Stimulated activated CD4-positive, alpha-beta T cell treated with anti-CD3 and anti-CD28 coated beads, Interleukin-1b, Interleukin-23, amount 100 ng/mL, for 24 hours (primary cell): Measurements from ENCODE around the gene CCL17.
A peak's percentile ranks its signal among the peaks of the same experiment; 100 is the strongest.
"Not testable (repeated sequence)": the region's sequence is repeated elsewhere in the genome, so short reads cannot be mapped to it uniquely, and the experiment has no call there.

Experiments
- DNase-seq, 4 experiments: peaks; one replicate each; pipeline ENCODE4 v3.0.0-alpha.2; 2020; ENCODE audit warnings: low read depth in 4 of 4, low spot score in 1 of 4

Gene CCL17

GRCh38 chr16:57427824-57428223 lies 23.3 kb downstream of the CCL17 start:
- DNase-seq: no peak

DNA sequence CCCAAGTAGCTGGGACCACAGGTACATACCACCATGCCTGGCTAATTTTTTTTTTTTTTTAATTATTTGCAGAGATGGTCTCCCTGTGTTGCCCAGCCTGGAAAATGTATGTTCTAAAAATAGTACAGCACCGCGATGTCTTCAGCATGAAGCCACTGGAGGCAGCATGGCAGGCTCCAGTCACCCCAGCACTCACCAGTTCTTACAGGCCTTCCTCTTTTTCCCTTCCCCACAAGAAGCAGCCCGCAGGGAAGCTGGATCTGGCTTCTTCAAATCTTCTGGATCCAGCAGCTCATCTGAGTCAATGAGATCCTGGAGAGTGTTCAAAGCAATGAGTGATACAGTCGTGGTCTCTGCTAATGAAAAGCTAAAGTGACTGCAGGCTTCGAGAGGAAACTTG lies 26.4 kb downstream of the CCL17 start:
- no peak for DNase-seq

DNA sequence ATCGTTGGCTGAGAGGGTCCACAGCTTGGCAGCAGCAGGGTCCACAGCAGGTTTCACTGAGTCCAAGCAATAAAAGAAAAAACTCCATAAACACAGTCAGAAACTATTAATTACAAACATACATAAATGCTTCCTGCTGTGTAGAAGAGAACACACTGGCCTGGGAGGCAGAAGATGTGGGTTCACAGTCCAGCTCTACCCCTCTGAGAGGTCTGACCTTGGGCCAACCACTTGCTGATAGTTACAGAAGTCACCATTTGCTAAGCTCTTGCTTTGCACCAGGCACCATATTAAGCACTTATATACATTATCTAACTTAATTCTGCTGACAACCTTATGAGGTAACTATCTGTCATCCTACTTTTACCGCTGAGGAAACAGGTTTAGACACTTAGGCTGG lies 27.9 kb downstream of the CCL17 start:
- DNase-seq: no peak

DNA sequence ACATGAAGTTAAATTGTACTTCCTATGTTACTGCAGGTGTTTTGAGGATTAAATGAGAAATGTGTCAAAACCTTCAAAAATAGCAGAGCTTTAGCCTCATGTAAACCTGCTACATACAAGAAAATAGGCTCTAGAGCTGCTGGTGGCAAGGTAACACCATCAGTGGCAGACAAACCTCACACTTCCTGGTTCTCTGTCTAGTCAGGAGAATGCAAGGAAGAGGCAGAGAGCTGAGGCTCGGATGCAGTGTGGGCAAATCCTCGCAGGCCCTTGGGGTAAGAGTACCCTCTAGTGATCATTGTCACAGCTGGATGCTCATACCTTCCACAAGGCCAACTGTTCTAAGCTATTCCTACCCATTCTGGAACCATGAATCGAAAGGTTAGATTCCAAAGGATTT lies 28.4 kb downstream of the CCL17 start:
- DNase-seq: no peak

- no peak for DNase-seq
Measured at GRCh38 chr16:57434003-57434402, 29.4 kb downstream of the CCL17 start.

GRCh38 chr16:57435838-57436237 lies 31.3 kb downstream of the CCL17 start:
- no peak for DNase-seq

GRCh38 chr16:57439947-57440346 lies 35.4 kb downstream of the CCL17 start:
- not testable (repeated sequence) for DNase-seq

DNA sequence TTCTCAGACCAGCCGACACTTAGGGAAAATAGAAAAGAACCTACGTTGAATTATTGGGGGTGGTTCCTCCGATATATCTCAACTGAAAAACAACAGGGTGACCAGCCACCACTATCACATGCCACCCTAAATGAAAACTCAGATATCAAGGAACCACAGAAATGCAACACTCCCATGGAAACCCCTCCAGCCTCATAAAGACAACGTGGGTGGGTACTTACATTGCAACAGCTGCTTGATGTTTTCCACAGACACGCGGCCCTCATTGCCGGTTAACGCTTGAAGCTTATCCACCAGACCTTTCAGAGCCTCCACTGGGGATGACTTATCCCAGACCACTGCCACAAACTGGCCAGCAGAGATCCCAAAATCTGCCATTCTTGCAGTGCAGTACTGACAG lies 36.0 kb downstream of the CCL17 start:
- not testable (repeated sequence) for DNase-seq

DNA sequence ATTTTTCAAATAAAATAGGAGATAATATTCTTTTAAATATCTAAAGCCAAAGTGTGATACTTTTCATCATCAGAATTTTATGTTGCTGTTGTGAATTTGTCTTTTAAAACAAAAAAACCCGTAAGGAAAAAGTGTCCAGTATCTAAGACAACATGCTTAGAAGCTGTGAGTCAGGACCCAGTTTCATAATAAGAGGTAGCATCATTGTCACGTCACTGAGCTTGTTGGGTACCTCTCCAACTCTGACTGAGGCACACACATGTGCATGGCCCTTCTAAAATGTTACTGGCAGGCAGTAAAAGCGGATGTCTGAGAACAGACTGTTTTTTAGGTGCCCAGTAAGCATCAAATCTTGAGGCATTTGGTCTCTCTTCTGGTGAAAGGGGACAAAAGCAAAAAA lies 40.1 kb downstream of the CCL17 start:
- no peak for DNase-seq

- no peak for DNase-seq
Measured at GRCh38 chr16:57445510-57445909, 40.9 kb downstream of the CCL17 start.

DNA sequence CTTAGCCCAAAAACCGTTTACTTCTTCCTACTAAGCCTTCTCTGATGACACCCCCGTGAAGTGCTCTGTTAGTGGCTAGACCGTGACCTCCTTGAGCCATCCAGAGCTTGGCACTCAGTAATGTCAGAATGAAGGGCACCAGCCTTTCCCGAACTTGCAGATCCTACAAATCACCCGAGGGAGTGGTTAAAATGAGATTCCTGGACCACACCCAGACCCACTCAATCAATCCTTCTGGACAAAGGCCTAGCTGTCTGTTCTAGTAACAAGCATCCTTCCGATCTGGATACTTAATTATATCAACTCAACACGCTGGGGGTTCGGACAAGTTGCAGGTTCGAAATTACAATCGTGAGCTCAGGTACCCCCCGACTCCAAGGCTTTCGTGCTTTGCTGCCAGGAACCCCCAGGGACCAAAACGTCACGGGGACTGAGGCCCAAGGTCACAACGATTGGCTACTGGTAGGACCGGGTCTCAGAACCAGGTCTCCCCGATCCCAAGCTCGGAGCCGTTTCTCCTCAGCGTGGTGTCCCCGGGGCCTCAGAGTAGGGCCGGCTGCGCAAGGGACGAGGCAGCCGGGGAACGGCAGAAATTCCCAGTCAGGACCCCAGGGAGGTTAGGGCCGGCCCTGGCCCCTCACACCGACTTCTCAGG lies 42.1 kb downstream of the CCL17 start:
- DNase-seq: peak in 2 of 4 experiments; percentile 13 to 24

GRCh38 chr16:57447186-57447962 lies 42.8 kb downstream of the CCL17 start, which contains the start of the genes CIAPIN1 and COQ9:
Gene CIAPIN1, minus strand, starts transcription at chr16:57447385. Its CDS starts 6,457 bp downstream, at chr16:57440928.
Gene COQ9, plus strand, starts transcription at chr16:57447479. Its CDS starts 27 bp downstream, at chr16:57447506.
- peak; percentile 79 to 88 (median 85) for DNase-seq

DNA sequence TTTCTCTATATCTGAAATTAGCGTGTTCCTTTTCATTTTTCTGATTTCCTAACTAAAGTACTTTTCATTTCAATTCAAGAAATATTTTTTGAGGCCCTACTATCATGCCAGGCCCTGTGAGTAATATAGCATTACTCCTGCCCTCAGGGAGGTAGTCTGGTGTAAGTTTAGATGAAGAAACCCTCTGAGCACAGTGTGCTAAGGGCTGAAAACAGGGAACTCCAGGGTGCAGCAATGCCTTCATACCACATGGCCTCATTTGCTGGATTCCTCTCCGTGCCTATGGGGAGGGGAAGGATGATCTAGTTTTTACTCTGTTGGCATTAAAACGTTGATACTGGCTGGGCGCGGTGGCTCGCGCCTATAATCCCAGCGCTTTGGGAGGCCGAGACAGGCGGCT lies 47.5 kb downstream of the CCL17 start:
- no peak for DNase-seq

GRCh38 chr16:57462209-57462977 lies 57.8 kb downstream of the CCL17 start, which contains the start of gene POLR2C:
Gene POLR2C, plus strand, starts transcription at chr16:57462679. Its CDS starts 46 bp downstream, at chr16:57462725.
- DNase-seq: peak; percentile 87 to 96 (median 89)

GRCh38 chr16:57462978-57463362 lies 58.4 kb downstream of the CCL17 start:
- DNase-seq: no peak

DNA sequence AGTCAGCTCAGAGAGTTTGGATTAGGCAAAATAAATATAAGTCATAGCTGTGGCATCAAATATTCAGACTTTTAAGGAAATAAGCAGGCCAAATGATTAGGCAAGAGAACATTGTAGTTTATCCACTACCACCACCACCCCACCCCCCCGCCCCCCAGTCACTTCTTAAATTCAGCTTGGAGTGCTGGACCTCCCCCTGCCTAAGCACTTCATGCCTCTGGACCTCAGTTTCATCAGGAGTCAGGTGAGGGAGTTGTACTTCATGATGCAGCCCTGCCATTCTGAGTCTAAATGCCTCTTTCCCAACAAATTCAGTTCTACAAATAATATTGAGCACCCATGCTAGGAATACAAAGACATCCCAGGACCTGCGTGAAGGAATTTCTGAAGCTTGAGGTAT lies 60.0 kb downstream of the CCL17 start:
- DNase-seq: no peak
